A204.1 (cell line): ENCODE data around the gene MRPL53.
A peak's percentile ranks its signal among the peaks of the same experiment; 100 is the strongest.
"Not testable (repeated sequence)": the region's sequence is repeated elsewhere in the genome, so short reads cannot be mapped to it uniquely, and the experiment has no call there.

ENCODE experiments used
- FAIRE-seq: peaks from 2 replicates; lab custom pipeline; 2012; peaks lifted over from hg19 to GRCh38; lab: Jason Lieb, UNC

Gene MRPL53

GRCh38 chr2:74502147-74502719, 29.8 kb upstream of the MRPL53 start:
- FAIRE-seq = no peak

GRCh38 chr2:74501335-74502071, 29.0 kb upstream of the MRPL53 start:
- FAIRE-seq = no peak

- FAIRE-seq = no peak
Observed at GRCh38 chr2:74500578-74500946, 28.1 kb upstream of the MRPL53 start.

- no peak for FAIRE-seq
Observed at GRCh38 chr2:74499940-74500577, 27.6 kb upstream of the MRPL53 start.

- no peak for FAIRE-seq
Observed at GRCh38 chr2:74499267-74499939, 26.9 kb upstream of the MRPL53 start, which contains the start of gene LBX2. LBX2 (minus strand) TSS chr2:74499603; CDS start chr2:74499537, 66 bp downstream.

- FAIRE-seq = no peak
Observed at GRCh38 chr2:74498500-74499266, 26.2 kb upstream of the MRPL53 start.

GRCh38 chr2:74497777-74498499, 25.5 kb upstream of the MRPL53 start:
- FAIRE-seq = no peak

- no peak for FAIRE-seq
Observed at GRCh38 chr2:74496997-74497776, 24.7 kb upstream of the MRPL53 start.

GRCh38 chr2:74495440-74495839, 23.0 kb upstream of the MRPL53 start:
- FAIRE-seq = no peak

GRCh38 chr2:74493546-74493945, 21.1 kb upstream of the MRPL53 start:
- no peak for FAIRE-seq

GRCh38 chr2:74491648-74492544, 19.4 kb upstream of the MRPL53 start:
- no peak for FAIRE-seq

GRCh38 chr2:74489906-74490305, 17.4 kb upstream of the MRPL53 start:
- FAIRE-seq = no peak

- FAIRE-seq = no peak
Observed at GRCh38 chr2:74488643-74489481, 16.4 kb upstream of the MRPL53 start.

GRCh38 chr2:74486141-74486540, 13.7 kb upstream of the MRPL53 start:
- no peak for FAIRE-seq

- not testable (repeated sequence) for FAIRE-seq
Observed at GRCh38 chr2:74483675-74484164, 11.2 kb upstream of the MRPL53 start.

GRCh38 chr2:74482801-74483674, 10.6 kb upstream of the MRPL53 start, which contains the start of the genes CCDC142 and TTC31:
CCDC142 (minus strand) TSS chr2:74482998; CDS start chr2:74482837, 161 bp downstream.
TTC31 (plus strand) TSS chr2:74483081; CDS start chr2:74483096, 15 bp downstream.
- peak; percentile 57 for FAIRE-seq
